Epithelial cell of esophagus (primary cell): ENCODE results near the gene EMP2.

Source experiments
- DNase-seq: peaks from one replicate; pipeline ENCODE4 v3.0.0; 2010; ENCODE audit warnings: low read depth
- H3K4me3 ChIP-seq: 2 replicates; pipeline ENCODE4 v1.5.1; 2011; ENCODE audit warnings: mild to moderate bottlenecking, low read length, control low read depth
- CTCF ChIP-seq: IDR thresholded peaks from 2 replicates; pipeline ENCODE4 v1.5.1; 2011; ENCODE audit warnings: low read depth, mild to moderate bottlenecking, low read length, control low read depth, inconsistent platforms; ENCODE audit not compliant: insufficient read depth; ENCODE audit errors: missing control alignments

EMP2 gene

GRCh38 chr16:10502776-10503175, 77.6 kb downstream of the EMP2 start:
- DNase-seq, result no peak
- TF ChIP-seq CTCF, result no peak

GRCh38 chr16:10501016-10501607, 79.3 kb downstream of the EMP2 start:
- no peak overlapping the region for H3K4me3 ChIP-seq
- DNase-seq, result no peak
- no peak for TF ChIP-seq CTCF

More at GRCh38 chr16:10502776-10503175, 77.6 kb downstream of the EMP2 start:
- H3K4me3 ChIP-seq, result no peak overlapping the region

GRCh38 chr16:10500582-10500981, 79.8 kb downstream of the EMP2 start:
- no peak for TF ChIP-seq CTCF
- no peak for DNase-seq
- H3K4me3 ChIP-seq, result no peak overlapping the region

- no peak overlapping the region for H3K4me3 ChIP-seq
- no peak for DNase-seq
- no peak for TF ChIP-seq CTCF
These were observed 83.0 kb downstream of the EMP2 start for GRCh38 chr16:10497132-10498101.

GRCh38 chr16:10495031-10495345, 85.4 kb downstream of the EMP2 start:
- DNase-seq, result no peak
- no peak overlapping the region for H3K4me3 ChIP-seq
- TF ChIP-seq CTCF, result no peak

GRCh38 chr16:10494343-10495030, 85.9 kb downstream of the EMP2 start:
- no peak for TF ChIP-seq CTCF
- DNase-seq, result no peak
- no peak overlapping the region for H3K4me3 ChIP-seq
